GM10248 (cell line): Measurements from ENCODE around the gene KCNH5.
"Not testable (repeated sequence)": the region's sequence is repeated elsewhere in the genome, so short reads cannot be mapped to it uniquely, and the experiment has no call there.

Source experiments
- CTCF ChIA-PET: fragments of 300-600 bp; sonication (Branson Sonifier 250); formaldehyde crosslinking; extraction: SDS; loops from one replicate; lab custom pipeline; 2021; ENCODE audit warnings: antibody characterized with exemption; lab: Yijun Ruan, JAX
- POLR2A ChIA-PET: fragments of 350-650 bp; sonication (Branson Sonifier 250); formaldehyde crosslinking; extraction: SDS; loops from one replicate; lab custom pipeline; 2020; ENCODE audit warnings: antibody characterized with exemption; lab: Yijun Ruan, JAX
- DNase-seq: peaks from one replicate; pipeline ENCODE4 v3.0.0; 2012; ENCODE audit errors: extremely low spot score
- TF ChIP-seq, protein P1 (sequence below): IDR thresholded peaks from 2 replicates; pipeline ENCODE4 v1.5.1; 2012; ENCODE audit warnings: mild to moderate bottlenecking, low read depth; ENCODE audit errors: extremely low read depth, missing control alignments, control extremely low read depth

KCNH5 gene

GRCh38 chr14:62800577-62800976 is 244.7 kb downstream of the KCNH5 start:
- ChIA-PET CTCF (no interaction called here), POLR2A (interaction anchor here (0.6 kb wide), 1 partner anchor 442 kb away, joined by 3 read pairs; no protein-coding TSS in a partner anchor)
- TF ChIP-seq, protein P1, sequence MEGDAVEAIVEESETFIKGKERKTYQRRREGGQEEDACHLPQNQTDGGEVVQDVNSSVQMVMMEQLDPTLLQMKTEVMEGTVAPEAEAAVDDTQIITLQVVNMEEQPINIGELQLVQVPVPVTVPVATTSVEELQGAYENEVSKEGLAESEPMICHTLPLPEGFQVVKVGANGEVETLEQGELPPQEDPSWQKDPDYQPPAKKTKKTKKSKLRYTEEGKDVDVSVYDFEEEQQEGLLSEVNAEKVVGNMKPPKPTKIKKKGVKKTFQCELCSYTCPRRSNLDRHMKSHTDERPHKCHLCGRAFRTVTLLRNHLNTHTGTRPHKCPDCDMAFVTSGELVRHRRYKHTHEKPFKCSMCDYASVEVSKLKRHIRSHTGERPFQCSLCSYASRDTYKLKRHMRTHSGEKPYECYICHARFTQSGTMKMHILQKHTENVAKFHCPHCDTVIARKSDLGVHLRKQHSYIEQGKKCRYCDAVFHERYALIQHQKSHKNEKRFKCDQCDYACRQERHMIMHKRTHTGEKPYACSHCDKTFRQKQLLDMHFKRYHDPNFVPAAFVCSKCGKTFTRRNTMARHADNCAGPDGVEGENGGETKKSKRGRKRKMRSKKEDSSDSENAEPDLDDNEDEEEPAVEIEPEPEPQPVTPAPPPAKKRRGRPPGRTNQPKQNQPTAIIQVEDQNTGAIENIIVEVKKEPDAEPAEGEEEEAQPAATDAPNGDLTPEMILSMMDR: no peak
- DNase-seq: no peak

GRCh38 chr14:62796431-62796830 is 248.8 kb downstream of the KCNH5 start:
- ChIA-PET CTCF (no interaction called here), POLR2A (no interaction called here)
- no peak for DNase-seq
- TF ChIP-seq, protein P1: no peak

DNA sequence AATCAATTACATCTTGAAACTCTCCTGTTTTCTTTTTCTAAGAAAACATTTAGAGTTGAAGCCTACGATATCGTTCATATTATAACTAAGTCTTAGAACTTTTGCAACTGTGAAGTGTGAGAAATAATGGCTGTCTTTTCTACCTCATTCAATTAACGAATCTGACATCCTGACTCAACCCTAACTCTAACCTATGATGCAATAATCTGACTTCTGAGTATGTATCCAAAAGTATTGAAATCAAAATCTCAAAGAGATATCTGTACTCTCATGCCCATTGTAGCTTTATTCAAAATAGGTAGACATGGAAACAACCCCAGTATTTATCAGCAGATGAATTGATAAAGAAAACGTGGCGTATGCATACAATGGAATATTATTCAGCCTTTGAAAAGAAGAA is 252.7 kb downstream of the KCNH5 start:
- ChIA-PET POLR2A (no interaction called here), CTCF (no interaction called here)
- TF ChIP-seq, protein P1: no peak
- DNase-seq: no peak

- DNase-seq, CTCF ChIA-PET, POLR2A ChIA-PET: not testable (repeated sequence)
Observed at GRCh38 chr14:62781328-62781727, 263.9 kb downstream of the KCNH5 start.

- TF ChIP-seq, protein P1: no peak
- no peak for DNase-seq
- ChIA-PET CTCF (interaction anchor here (1.0 kb wide), 1 partner anchor 9 kb away, joined by 3 read pairs; no protein-coding TSS in a partner anchor), POLR2A (no interaction called here)
Observed at GRCh38 chr14:62778852-62779251, 266.4 kb downstream of the KCNH5 start.

- no peak for DNase-seq
- POLR2A ChIA-PET: no interaction called here
- TF ChIP-seq, protein P1: no peak
- CTCF ChIA-PET: interaction anchor here (1.0 kb wide), 1 partner anchor 9 kb away, joined by 3 read pairs; no protein-coding TSS in a partner anchor
Observed at GRCh38 chr14:62778310-62778709, 266.9 kb downstream of the KCNH5 start.

- ChIA-PET POLR2A (no interaction called here), CTCF (interaction anchor here (1.2 to 2.2 kb wide), 2 partner anchors 9 to 21 kb away, joined by 4 to 5 read pairs; no protein-coding TSS in a partner anchor)
- TF ChIP-seq, protein P1: no peak
- no peak for DNase-seq
Observed at GRCh38 chr14:62777510-62777909, 267.7 kb downstream of the KCNH5 start.
